NCI-H748 (cell line): ENCODE measurements around the gene TEDC2.
"Not testable (repeated sequence)": the region's sequence is repeated elsewhere in the genome, so short reads cannot be mapped to it uniquely, and the experiment has no call there.

Source experiments
- DNase-seq: peaks from one replicate; lab custom pipeline; 2025; ENCODE audit not compliant: unreplicated experiment; lab: John Stamatoyannopoulos, UW

Gene TEDC2

GRCh38 chr16:2437032-2437790, 22.7 kb upstream of the TEDC2 start:
- DNase-seq: no peak

GRCh38 chr16:2438121-2438520, 21.8 kb upstream of the TEDC2 start:
- no peak for DNase-seq

GRCh38 chr16:2439598-2439997, 20.3 kb upstream of the TEDC2 start:
- no peak for DNase-seq

- DNase-seq: not testable (repeated sequence)
Observed at GRCh38 chr16:2441143-2441804, 18.6 kb upstream of the TEDC2 start.

GRCh38 chr16:2443555-2443954, 16.4 kb upstream of the TEDC2 start:
- no peak for DNase-seq

GRCh38 chr16:2447920-2448583, 11.9 kb upstream of the TEDC2 start:
- no peak for DNase-seq

GRCh38 chr16:2449118-2449517, 10.8 kb upstream of the TEDC2 start:
- DNase-seq: no peak

GRCh38 chr16:2450535-2450934, 9.4 kb upstream of the TEDC2 start:
- no peak for DNase-seq

GRCh38 chr16:2450975-2451381, 8.9 kb upstream of the TEDC2 start:
- no peak for DNase-seq

GRCh38 chr16:2451851-2452320, 8.0 kb upstream of the TEDC2 start:
- no peak for DNase-seq

GRCh38 chr16:2452650-2453049, 7.3 kb upstream of the TEDC2 start:
- no peak for DNase-seq

GRCh38 chr16:2455081-2455845, 4.6 kb upstream of the TEDC2 start:
- no peak for DNase-seq

GRCh38 chr16:2456551-2457153, 3.3 kb upstream of the TEDC2 start:
- no peak for DNase-seq

- no peak for DNase-seq
Observed at GRCh38 chr16:2457267-2457666, 2.6 kb upstream of the TEDC2 start.

- DNase-seq: no peak
Observed at GRCh38 chr16:2457946-2458345, 2.0 kb upstream of the TEDC2 start.

GRCh38 chr16:2458887-2459646, 842 bp upstream of the TEDC2 start:
- no peak for DNase-seq

GRCh38 chr16:2460391-2460713, 443 bp downstream of the TEDC2 start:
- DNase-seq: no peak

GRCh38 chr16:2460916-2461315, 1.0 kb downstream of the TEDC2 start:
- no peak for DNase-seq

- DNase-seq: no peak
Observed at GRCh38 chr16:2462031-2462866, 2.3 kb downstream of the TEDC2 start.
